Measurements from ENCODE around the gene LPAR6.

DNA sequence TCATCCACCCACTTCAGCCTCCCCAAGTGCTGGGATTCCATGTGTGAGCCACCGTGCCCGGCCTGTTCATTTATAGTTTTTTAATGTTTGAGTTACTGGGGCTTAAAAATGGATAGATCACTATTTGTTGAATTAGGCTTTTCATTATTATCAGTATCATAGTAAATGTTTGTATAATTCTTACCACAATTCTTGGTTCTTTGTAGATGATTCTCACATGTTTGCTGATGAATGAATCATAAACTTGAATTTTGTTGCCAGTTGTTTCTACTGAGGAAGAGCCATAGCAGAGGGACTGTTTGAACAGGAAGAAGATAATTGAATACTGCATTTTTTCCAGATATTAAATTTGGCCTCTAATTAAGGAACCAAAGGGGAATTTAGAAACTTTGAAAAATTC is 2.6 kb upstream of the LPAR6 start:
- TF ChIP-seq ZNF274 (IDR thresholded peaks at IDR 0.05; ENCODE audit: low read depth, low read length): no peak
- TF ChIP-seq YY1 (IDR thresholded peaks at IDR 0.05; ENCODE audit: insufficient read depth, insufficient read length): no peak
- no peak for TF ChIP-seq SUZ12 (IDR thresholded peaks at IDR 0.05; ENCODE audit: extremely low read depth, insufficient read depth, insufficient read length)

Measured in NT2/D1 (cell line).